8988T (cell line): ENCODE measurements around the gene DBF4.
"Not testable (repeated sequence)": the region's sequence is repeated elsewhere in the genome, so short reads cannot be mapped to it uniquely, and the experiment has no call there.

Experiments
- DNase-seq: peaks from one replicate; pipeline ENCODE4 v3.0.0; 2011

DBF4 gene, protein sequence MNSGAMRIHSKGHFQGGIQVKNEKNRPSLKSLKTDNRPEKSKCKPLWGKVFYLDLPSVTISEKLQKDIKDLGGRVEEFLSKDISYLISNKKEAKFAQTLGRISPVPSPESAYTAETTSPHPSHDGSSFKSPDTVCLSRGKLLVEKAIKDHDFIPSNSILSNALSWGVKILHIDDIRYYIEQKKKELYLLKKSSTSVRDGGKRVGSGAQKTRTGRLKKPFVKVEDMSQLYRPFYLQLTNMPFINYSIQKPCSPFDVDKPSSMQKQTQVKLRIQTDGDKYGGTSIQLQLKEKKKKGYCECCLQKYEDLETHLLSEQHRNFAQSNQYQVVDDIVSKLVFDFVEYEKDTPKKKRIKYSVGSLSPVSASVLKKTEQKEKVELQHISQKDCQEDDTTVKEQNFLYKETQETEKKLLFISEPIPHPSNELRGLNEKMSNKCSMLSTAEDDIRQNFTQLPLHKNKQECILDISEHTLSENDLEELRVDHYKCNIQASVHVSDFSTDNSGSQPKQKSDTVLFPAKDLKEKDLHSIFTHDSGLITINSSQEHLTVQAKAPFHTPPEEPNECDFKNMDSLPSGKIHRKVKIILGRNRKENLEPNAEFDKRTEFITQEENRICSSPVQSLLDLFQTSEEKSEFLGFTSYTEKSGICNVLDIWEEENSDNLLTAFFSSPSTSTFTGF

GRCh38 chr7:87876040-87876868 lies at the start of gene DBF4, which contains the start of gene SLC25A40:
TSS of gene DBF4 (plus strand) at chr7:87876493. CDS start at chr7:87876733, 240 bp downstream.
TSS of gene SLC25A40 (minus strand) at chr7:87876360. CDS start at chr7:87858727, 17,633 bp downstream.
- DNase-seq: peak; percentile 58

- DNase-seq: not testable (repeated sequence)
Measured at GRCh38 chr7:87828383-87828782, 47.9 kb upstream of the DBF4 start.

- no peak for DNase-seq
Measured at GRCh38 chr7:87831097-87831496, 45.2 kb upstream of the DBF4 start.

DNA sequence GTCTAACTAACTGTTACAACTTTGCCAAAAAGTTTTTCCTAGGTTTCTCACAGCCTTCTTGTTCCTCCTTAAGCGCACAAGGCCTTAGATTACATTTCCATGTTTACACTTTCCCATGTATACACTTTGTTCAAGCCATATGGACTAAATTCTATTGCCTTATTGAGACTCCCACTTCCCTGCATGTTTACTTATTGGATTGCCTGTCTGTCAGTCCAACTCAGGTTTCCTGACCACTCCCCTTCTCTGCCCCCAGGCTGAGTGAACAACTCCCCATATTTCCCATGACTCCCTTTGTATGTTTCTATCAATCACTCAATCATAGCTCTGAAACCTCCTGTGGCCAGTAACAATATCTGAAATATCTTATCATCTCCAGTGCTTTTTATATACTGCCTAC lies 43.2 kb upstream of the DBF4 start:
- DNase-seq: no peak

GRCh38 chr7:87837597-87837996 lies 38.7 kb upstream of the DBF4 start:
- DNase-seq: no peak

DNA sequence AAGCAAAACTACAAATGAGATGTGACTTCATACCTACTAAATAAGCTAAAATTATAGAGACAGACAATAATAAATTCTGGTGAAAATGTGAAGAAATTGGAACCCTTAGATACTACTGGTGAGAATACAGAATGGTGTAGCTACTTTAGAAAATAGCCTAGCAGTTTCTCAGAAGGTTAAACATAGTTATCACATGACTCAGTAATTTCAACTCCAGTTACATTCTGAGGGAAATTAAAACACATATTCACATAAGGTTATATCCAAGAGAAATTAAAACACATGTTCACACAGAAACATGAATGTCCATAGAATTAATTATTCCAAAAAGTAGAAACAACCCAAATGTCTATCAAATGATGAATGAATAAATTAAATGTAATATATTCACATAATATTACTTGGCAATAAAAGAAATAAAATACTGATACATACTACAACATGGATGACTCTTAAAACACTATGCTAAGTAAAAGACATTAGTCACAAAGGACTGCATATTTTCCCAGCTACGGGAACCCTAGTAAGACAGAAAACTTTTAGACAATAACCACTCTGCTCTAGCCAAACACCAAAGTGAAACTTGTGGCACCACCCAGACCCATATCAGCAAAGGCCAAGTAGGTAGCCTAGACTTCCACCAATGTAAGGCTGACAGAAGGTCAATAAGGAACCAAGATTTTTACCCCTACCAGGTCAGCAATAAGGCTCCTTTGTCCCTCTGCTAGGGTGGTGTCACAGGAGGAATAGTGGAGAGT lies 25.3 kb upstream of the DBF4 start:
- DNase-seq: no peak

DNA sequence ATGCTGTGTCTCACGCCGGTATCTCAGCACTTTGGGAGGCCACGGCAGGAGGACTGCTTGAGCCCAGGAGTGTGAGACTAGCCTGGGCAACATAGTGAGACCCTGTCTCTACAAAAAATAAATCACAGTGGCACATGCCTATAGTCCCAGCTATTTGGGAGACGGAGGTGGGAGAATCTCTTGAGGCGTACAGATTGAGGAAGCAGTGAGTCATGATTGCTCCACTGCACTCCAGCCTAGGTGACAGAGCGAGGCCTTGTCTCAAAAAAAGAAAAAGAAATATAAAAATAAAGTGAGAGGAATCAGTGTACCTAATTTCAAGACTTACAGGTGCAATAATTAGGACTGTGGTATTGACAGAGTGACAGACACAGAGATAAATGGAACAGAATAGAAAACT lies 24.0 kb upstream of the DBF4 start:
- DNase-seq: no peak

GRCh38 chr7:87853237-87853864 lies 22.9 kb upstream of the DBF4 start:
- no peak for DNase-seq

DNA sequence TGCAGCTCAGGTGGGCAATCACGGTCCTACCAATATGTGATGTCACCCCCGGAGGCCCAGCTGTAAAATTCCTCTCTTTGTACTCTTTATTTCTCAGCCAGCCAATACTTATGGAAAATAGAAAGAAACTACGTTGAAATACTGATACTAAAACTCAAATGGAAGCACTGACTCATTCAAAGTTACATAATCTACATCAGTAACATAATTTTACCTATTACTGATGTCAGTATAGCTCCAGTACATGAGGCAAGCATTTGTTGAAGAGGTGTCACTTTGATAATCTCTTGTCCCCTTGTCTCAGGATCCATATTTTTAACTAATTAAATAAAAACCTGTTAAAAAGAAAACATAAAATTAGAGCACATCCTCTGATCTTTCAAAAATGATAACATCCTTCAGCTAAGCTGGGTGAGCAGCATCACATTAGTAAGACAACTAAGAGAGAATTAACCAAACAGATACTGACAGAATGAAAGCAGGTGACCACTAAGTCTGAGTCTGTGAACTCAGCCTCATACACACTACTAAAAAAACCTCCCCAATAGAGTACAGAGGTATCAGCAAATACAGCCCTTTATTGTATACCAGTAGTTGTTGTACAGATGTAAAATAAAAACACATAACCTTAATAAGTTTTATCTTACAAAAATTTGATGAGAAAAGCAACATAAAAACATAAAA lies 17.7 kb upstream of the DBF4 start:
- no peak for DNase-seq

GRCh38 chr7:87866089-87866488 lies 10.2 kb upstream of the DBF4 start:
- DNase-seq: no peak

- DNase-seq: not testable (repeated sequence)
Measured at GRCh38 chr7:87866533-87866932, 9.8 kb upstream of the DBF4 start.

DNA sequence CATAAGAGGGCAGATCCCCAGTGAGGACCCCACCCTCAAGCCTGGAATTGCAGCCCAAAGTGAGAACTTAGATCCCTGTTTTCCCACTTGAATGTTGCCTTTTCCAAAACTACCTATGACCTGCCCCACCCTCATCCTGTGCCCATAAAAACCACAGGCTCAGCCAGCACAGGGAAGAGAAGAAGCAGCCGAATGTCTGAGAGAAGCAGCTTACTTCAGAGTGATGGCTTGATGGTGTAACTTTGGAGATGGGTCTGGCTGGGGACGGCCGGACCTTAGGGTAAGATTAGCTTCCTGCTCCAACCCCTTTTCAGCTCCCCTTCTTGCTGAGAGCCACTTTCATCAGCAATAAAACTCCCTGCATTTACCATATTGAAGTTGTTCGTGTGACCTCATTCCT lies 5.8 kb upstream of the DBF4 start:
- DNase-seq: no peak

DNA sequence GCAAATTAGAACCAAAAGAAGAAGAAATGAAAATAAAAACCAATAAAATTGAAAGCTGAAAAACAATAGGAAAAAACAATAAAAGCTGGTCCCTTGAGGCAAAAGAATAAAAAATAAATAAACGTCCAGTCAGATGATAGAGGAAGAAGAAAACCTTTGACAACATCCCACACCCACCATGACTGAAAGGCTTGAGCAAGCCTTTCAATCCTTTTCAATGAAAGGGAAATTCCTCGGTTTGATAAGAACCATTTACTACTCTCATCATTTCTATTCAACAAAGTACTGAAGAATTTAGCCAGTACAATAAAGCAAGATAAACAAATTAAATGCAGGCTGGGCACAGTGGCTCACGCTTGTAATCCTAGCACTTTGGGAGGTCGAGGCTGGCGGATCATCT lies 3.9 kb upstream of the DBF4 start:
- DNase-seq: no peak

GRCh38 chr7:87873328-87873727 lies 3.0 kb upstream of the DBF4 start:
- not testable (repeated sequence) for DNase-seq

DNA sequence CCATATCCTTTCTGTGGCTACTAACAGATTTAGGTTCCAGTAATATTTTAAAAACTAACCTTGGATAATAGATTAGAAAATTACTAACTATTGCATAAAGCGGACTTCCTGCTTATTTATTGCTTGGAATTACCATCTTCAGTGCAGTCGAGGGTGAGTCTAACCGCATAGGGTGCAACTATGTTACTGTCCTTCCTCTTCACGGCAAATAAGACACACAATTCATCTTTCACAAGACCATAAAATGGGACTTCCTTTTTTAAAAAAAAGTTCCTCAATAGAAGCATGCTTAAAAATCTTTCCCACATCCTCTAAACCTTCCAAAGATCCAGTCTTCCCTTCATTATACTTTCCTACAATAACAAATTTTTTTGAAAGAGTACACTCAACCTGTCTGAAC lies 2.2 kb upstream of the DBF4 start:
- DNase-seq: no peak

DNA sequence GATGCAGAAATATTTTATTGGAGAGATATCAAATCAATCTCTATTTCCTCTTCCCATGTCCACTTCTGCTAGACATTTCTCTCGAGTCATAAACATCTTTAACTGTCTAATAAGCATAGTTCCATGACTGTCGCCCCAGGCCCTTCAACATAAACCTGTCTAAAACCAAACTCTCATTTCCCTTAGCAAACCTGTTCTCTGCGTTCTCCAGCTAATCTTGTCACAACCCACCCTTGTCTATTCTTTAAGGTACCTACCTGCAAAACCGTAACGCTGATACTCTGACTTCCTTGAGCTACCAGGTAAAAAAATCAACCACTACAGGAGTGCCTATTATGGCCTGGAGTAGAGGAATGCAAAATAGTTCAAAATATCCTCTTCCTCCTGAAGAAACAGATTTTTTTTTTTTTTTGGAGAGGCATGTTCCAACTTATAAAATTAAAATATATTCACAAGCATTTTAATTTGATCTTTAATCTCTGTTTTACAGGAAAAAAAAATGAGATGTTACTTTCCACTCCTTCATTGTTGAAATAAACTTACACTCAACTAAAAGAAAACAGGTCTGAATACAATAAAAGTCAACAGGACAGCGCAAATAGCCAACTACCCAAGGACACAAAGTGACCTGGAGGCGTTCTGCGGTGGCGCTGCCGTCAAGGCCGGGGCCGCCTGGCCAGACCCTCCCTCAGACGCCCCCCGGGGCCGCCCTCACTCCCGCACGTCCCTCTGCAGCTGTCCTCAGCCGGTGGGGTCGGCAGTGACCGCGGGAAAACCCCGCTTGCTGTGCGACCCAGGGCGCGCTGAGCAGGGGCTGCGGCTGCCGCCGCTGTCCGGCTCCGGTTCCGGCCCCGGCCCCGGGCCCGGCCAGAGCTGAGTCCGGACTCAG lies 898 bp upstream of the DBF4 start:
- peak; percentile 8 for DNase-seq

DNA sequence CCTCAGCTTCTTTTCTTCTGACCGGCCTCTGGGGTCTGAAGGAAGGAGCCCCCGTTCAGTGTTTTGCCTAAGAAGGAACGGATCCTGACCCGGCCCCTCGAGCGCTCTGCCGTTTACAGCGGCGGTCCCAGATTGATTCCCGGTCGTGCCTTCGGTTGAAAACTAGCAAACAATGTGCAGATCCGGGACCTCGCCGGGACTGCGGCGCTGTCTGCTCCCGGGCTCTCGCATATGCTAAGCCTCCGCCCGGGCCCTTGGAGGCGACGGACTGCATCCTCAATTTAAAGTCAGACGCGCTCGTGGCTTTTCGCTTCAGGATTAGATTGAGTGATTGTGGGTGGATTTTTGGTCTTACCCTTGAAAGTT lies 559 bp downstream of the DBF4 start:
- no peak for DNase-seq

GRCh38 chr7:87877366-87878040 lies 1.2 kb downstream of the DBF4 start:
- no peak for DNase-seq

GRCh38 chr7:87878208-87878735 lies 2.0 kb downstream of the DBF4 start:
- no peak for DNase-seq
